ENCODE data around the gene CMPK1.

CMPK1 gene

DNA sequence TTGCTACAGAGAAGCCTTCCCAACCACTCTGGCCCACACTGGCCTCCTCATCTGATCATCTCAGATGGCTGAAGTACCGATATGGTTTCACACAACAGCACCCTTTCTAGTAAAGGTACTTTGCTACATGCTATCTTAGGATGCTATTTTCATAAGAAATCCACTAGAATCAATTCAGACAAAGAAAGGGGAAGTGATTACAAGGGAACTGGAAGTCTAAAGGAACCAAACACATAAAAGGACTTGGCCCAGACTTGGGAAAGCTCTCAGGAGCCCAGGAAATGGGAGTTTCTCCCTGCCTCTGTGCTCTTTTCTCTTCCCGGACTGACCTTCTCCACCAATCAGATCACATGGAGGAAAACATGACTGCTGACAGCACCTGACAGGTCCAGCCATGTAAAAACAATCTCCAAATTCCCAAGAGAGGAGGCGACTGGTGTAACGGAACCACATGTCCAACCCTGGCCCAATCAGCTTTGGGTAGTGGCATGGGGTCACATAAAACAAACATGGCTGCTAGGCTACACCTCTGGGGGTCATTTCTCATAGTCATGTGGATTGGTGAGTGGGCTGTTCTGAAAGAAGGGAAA is 69.8 kb downstream of the CMPK1 start:
- no peak overlapping the region for H3K9ac ChIP-seq
- no peaks in the 10 kb centered on the region for H3K27me3 ChIP-seq
- no peaks in the 10 kb centered on the region for H3K36me3 ChIP-seq
- no peaks in the 10 kb centered on the region for H3K9me3 ChIP-seq
- no peak overlapping the region for H3K4me3 ChIP-seq
- no peaks in the 10 kb centered on the region for H3K4me1 ChIP-seq
- no peaks in the 10 kb centered on the region for H4K20me1 ChIP-seq
- TF ChIP-seq Cebpa-rat (IDR thresholded peaks at IDR 0.05) = no peak
- H3K4me2 ChIP-seq = no peak overlapping the region
- no peak overlapping the region for H3K27ac ChIP-seq

- TF ChIP-seq Cebpa-rat (IDR thresholded peaks at IDR 0.05) = no peak
- no peak overlapping the region for H3K27ac ChIP-seq
Observed at GRCh38 chr1:47405697-47406096, 72.1 kb downstream of the CMPK1 start.

DNA sequence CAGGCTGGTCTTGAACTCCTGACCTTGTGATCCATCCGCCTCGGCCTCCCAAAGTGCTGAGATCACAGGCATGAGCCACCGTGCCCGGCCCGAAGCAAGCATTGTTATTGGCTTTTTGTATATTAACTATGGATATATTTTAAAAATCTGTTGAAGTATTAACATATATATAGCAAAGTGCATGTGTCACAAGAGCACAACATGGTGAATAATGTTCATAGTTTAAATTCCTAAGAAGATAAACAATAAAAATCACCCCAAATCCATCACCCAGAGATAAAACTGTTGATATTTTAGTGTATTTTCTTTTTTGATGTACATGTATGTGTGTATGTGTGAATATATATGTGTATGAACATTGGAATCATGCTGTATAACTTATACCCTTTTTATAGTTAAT is 73.4 kb downstream of the CMPK1 start:
- H3K9me3 ChIP-seq = no peaks in the 10 kb centered on the region
- H3K4me1 ChIP-seq = no peaks in the 10 kb centered on the region
- TF ChIP-seq Cebpa-rat (IDR thresholded peaks at IDR 0.05) = no peak
- no peaks in the 10 kb centered on the region for H3K36me3 ChIP-seq
- H3K4me3 ChIP-seq = no peak overlapping the region
- no peak overlapping the region for H3K4me2 ChIP-seq
- H3K27me3 ChIP-seq = no peaks in the 10 kb centered on the region; the same call in 1 of the 2 replicates
- no peaks in the 10 kb centered on the region for H4K20me1 ChIP-seq
- H3K27ac ChIP-seq = no peak overlapping the region
- no peak overlapping the region for H3K9ac ChIP-seq

More at GRCh38 chr1:47405697-47406096, 72.1 kb downstream of the CMPK1 start:
- Histone ChIP-seq H3K27me3 (no peaks in the 10 kb centered on the region; the same call in 1 of the 2 replicates), H3K9me3 (no peaks in the 10 kb centered on the region), H3K36me3 (no peaks in the 10 kb centered on the region), H3K9ac (no peak overlapping the region), H3K4me3 (no peak overlapping the region), H3K4me1 (no peaks in the 10 kb centered on the region), H3K4me2 (no peak overlapping the region), H4K20me1 (no peaks in the 10 kb centered on the region)

DNA sequence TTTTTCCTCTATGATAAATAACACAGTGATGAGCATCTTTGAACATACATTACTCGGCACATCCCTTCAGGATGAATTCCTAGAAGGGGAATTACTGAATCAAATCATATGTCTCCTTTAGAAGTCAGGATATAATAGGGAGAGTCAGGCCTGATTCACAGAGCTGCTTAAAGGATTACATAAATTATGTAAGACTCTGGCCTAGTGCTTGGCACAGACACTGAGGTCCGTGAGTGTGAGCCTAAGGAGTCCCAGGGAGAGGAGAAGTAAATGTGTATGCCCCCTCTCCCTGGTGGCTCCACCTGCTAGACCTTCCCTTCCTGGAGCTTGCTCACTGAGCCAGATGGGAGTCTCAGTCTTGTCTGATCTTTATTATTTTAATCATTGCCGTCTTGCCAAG is 73.9 kb downstream of the CMPK1 start:
- Histone ChIP-seq H3K9ac (no peak overlapping the region), H3K27ac (no peak overlapping the region), H3K27me3 (no peaks in the 10 kb centered on the region; the same call in 1 of the 2 replicates), H3K4me3 (no peak overlapping the region), H3K9me3 (no peaks in the 10 kb centered on the region), H3K4me2 (no peak overlapping the region), H3K4me1 (no peaks in the 10 kb centered on the region), H4K20me1 (no peaks in the 10 kb centered on the region), H3K36me3 (no peaks in the 10 kb centered on the region)
- no peak for TF ChIP-seq Cebpa-rat (IDR thresholded peaks at IDR 0.05)

- H3K4me2 ChIP-seq = no peak overlapping the region
- no peaks in the 10 kb centered on the region for H3K36me3 ChIP-seq
- H4K20me1 ChIP-seq = no peaks in the 10 kb centered on the region
- no peaks in the 10 kb centered on the region for H3K9me3 ChIP-seq
- no peak overlapping the region for H3K27ac ChIP-seq
- peaks cover 3% of the 10 kb centered on the region for H3K27me3 ChIP-seq
- H3K4me1 ChIP-seq = no peaks in the 10 kb centered on the region
- TF ChIP-seq Cebpa-rat (IDR thresholded peaks at IDR 0.05) = no peak
- H3K4me3 ChIP-seq = no peak overlapping the region
- no peak overlapping the region for H3K9ac ChIP-seq
Observed at GRCh38 chr1:47409311-47410067, 75.9 kb downstream of the CMPK1 start.

GRCh38 chr1:47410068-47410455 is 76.5 kb downstream of the CMPK1 start:
- no peak overlapping the region for H3K4me2 ChIP-seq
- no peak for TF ChIP-seq Cebpa-rat (IDR thresholded peaks at IDR 0.05)
- H3K4me1 ChIP-seq = no peaks in the 10 kb centered on the region
- peaks cover 9% of the 10 kb centered on the region for H3K27me3 ChIP-seq
- no peak overlapping the region for H3K4me3 ChIP-seq
- H4K20me1 ChIP-seq = no peaks in the 10 kb centered on the region
- H3K9ac ChIP-seq = no peak overlapping the region
- H3K36me3 ChIP-seq = no peaks in the 10 kb centered on the region
- no peak overlapping the region for H3K27ac ChIP-seq
- no peaks in the 10 kb centered on the region for H3K9me3 ChIP-seq

DNA sequence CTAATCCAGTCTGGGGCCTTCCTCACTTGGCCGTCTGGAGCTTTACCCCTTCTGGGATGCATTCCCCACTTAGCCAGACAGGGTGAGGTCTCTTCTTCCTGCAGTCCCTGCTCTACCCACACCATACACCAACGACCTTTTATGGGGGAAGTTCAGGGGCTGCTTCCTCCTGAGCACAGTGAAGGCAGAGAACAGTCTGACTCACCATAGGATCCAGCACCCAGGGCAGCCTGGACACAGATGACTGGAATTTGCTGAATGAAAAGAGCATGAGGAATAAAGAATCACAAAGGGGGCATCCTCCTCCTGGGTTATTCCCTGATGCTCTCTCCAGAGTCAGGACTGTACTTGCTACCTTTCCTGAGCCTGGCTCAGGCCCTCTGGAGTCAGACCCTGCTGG is 77.8 kb downstream of the CMPK1 start:
- Histone ChIP-seq H3K36me3 (no peaks in the 10 kb centered on the region), H3K4me2 (no peak overlapping the region), H3K9me3 (peaks cover 6% of the 10 kb centered on the region), H3K9ac (no peak overlapping the region), H4K20me1 (no peaks in the 10 kb centered on the region), H3K27me3 (peaks cover 22% of the 10 kb centered on the region), H3K4me1 (no peaks in the 10 kb centered on the region), H3K27ac (no peak overlapping the region), H3K4me3 (no peak overlapping the region)
- no peak for TF ChIP-seq Cebpa-rat (IDR thresholded peaks at IDR 0.05)

DNA sequence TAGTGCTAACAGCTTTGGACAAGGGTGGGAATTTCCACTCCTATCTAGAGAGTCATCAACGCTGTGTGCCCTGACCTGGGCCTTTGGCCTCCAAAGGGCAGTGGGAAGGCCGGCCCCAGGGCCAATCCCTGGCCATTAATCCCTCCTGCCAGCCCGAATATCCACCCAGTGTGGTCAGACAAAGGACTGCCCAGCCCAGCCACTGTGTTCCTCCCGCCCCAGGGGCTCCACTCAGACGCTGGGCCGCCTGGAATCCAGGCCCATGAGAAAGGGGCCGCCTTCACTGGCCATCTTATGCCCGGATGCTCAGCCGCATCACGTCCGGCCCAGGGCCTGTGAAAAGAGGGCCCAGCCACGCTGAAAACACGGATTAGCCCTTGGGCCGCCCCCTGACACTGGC is 78.8 kb downstream of the CMPK1 start:
- H3K27ac ChIP-seq = no peak overlapping the region
- H3K27me3 ChIP-seq = peaks cover 32% of the 10 kb centered on the region
- no peaks in the 10 kb centered on the region for H3K4me1 ChIP-seq
- H3K4me3 ChIP-seq = no peak overlapping the region
- no peaks in the 10 kb centered on the region for H4K20me1 ChIP-seq
- no peaks in the 10 kb centered on the region for H3K36me3 ChIP-seq
- no peak overlapping the region for H3K4me2 ChIP-seq
- TF ChIP-seq Cebpa-rat (IDR thresholded peaks at IDR 0.05) = no peak
- H3K9ac ChIP-seq = no peak overlapping the region
- H3K9me3 ChIP-seq = peaks cover 14% of the 10 kb centered on the region

DNA sequence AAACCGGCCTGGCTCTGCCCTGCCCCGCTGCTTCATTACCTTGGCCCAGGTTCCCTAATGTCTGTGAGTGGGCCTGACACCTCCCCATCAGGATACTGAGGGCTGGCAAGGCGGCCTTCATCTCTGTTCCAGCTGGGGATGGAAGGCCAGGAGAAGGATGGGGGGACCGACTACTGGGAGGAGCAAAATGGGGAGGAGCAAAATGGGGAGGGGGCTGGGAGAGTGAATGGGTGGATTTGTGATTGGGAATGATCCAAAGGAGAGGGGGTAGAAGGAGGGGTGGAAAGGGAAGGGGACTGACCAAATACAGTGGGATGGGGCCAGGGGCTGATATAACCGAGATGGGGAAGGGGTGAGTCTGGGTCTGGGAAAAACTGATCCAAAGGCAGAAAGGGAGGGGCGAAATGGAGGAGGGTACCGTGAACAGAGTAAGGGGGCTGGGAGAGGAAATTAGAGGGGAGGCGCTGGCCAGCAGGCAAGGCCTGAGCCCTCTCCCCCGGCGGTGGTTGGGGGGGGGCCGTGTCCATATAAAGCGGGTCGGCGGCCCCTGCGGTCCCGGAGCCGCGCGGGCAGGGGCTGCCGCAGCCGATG is 82.2 kb downstream of the CMPK1 start, which contains the start of gene FOXE3:
Gene FOXE3, plus strand, starts transcription at position 558 of the 591 bp plus-strand sequence. Its CDS starts 31 bp downstream, at position 589.
- no peak within 1 kb of the TSS for H3K9ac ChIP-seq
- peaks cover 14% of the 10 kb centered on the region for H3K9me3 ChIP-seq
- no peak within 1 kb of the TSS for H3K27ac ChIP-seq
- no peak for TF ChIP-seq Cebpa-rat (IDR thresholded peaks at IDR 0.05)
- H3K4me3 ChIP-seq = no peak within 1 kb of the TSS
- no peaks in the 10 kb centered on the region for H3K4me1 ChIP-seq
- no peaks in the 10 kb centered on the region for H4K20me1 ChIP-seq
- H3K36me3 ChIP-seq = no peaks in the 10 kb centered on the region
- no peak within 1 kb of the TSS for H3K4me2 ChIP-seq
- peaks cover 49% of the 10 kb centered on the region for H3K27me3 ChIP-seq

Data from BLaER1 (cell line).